Smooth muscle cell (in vitro differentiated cells): ENCODE measurements around the gene RGS3. TPM values are rescaled to one million over a fixed set of nuclear protein-coding genes. Genes with fewer than 3 reads are reported as not detected.

Experiments
- DNase-seq: peaks from one replicate; lab custom pipeline; 2025; ENCODE audit not compliant: unreplicated experiment; lab: John Stamatoyannopoulos, UW
- H2AFZ ChIP-seq: fragments of 200-600 bp; sonication (generic); 2 replicates; pipeline ENCODE4 v1.6.0; 2016; ENCODE audit warnings: antibody characterized with exemption, low read depth, mild to moderate bottlenecking
- H3F3A ChIP-seq: fragments of 200-600 bp; sonication (generic); 2 replicates; pipeline ENCODE4 v1.6.0; 2017; ENCODE audit warnings: antibody characterized with exemption, low read depth
- H3K27ac ChIP-seq: fragments of 200-600 bp; sonication (generic); 2 replicates; pipeline ENCODE4 v1.5.1; 2016; ENCODE audit warnings: low read depth, mild to moderate bottlenecking
- H3K27me3 ChIP-seq: fragments of 200-600 bp; sonication (generic); 2 replicates; pipeline ENCODE4 v1.6.1; 2016; ENCODE audit warnings: low read depth, mild to moderate bottlenecking
- H3K36me3 ChIP-seq: fragments of 200-600 bp; sonication (generic); 2 replicates; pipeline ENCODE4 v1.5.1; 2016; ENCODE audit warnings: low read depth
- H3K4me1 ChIP-seq: fragments of 200-600 bp; sonication (generic); 2 replicates; pipeline ENCODE4 v1.5.1; 2016; ENCODE audit warnings: low read depth
- H3K4me2 ChIP-seq: fragments of 200-600 bp; sonication (generic); 2 replicates; pipeline ENCODE4 v1.6.0; 2016; ENCODE audit warnings: mild to moderate bottlenecking
- H3K4me3 ChIP-seq: fragments of 200-600 bp; sonication (generic); 2 replicates; pipeline ENCODE4 v1.5.1; 2016; ENCODE audit warnings: mild to moderate bottlenecking
- H3K79me2 ChIP-seq: fragments of 200-600 bp; sonication (generic); 2 replicates; pipeline ENCODE4 v1.6.0; 2016; ENCODE audit warnings: low read depth, mild to moderate bottlenecking
- H3K9ac ChIP-seq: fragments of 200-600 bp; sonication (generic); 2 replicates; pipeline ENCODE4 v1.6.0; 2016; ENCODE audit warnings: low read depth
- H3K9me3 ChIP-seq: fragments of 200-600 bp; sonication (generic); replicated peaks from 2 replicates; pipeline ENCODE4 v1.5.1; 2016; ENCODE audit warnings: low read depth
- H4K20me1 ChIP-seq: fragments of 200-600 bp; sonication (generic); 2 replicates; pipeline ENCODE4 v1.6.0; 2016; ENCODE audit warnings: low read depth
- WGBS: methylation state at CpG from one replicate; pipeline ENCODE4 v1.1.7; 2016; ENCODE audit warnings: low lambda C conversion rate; 5-methylcytosine and 5-hydroxymethylcytosine counted together
- polyA plus RNA-seq: library from polyadenylated mRNA; unstranded; fragments of >200 nt; fragmentation: Nextera tagmentation; extraction: Ambion mirVana; gene quantifications from 2 replicates; pipeline ENCODE4 v1.2.1, GENCODE V29; 2016
- total RNA-seq: library from RNA; depleted of rRNA; stranded (reverse); fragments of >200 nt; gene quantifications from 2 replicates; pipeline ENCODE4 v1.2.3, GENCODE V29; 2014
- TF ChIP-seq, protein P1 (sequence below): fragments of 200-600 bp; sonication (generic); IDR thresholded peaks from 2 replicates; pipeline ENCODE4 v1.5.1; 2017; ENCODE audit warnings: borderline replicate concordance, mild to moderate bottlenecking, antibody characterized with exemption; ENCODE audit not compliant: insufficient read depth, poor library complexity, severe bottlenecking

Gene RGS3
- total and polyA plus RNA-seq, 2 experiments from 2014 or later: 43.8 to 108 TPM

DNA sequence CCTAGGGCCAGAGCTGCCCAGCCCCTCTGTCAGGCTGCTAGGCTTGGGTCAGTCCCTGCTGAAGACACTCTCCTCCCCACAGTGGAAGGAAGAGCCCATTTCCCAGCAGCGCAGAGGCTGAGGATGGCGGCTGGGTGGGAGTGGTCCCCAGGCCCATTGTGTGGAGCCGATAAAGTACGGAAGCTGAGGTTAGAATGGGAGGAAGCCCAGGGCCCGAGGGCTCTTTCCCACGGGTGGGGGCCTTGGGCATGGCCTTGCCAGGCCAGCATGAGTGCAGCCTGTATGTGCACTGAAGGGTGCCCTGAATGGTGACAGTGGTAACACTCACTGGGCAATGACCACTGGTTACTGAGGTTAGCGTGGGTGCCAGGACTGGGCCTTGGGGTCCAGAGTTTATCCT lies 125.9 kb downstream of the RGS3 start:
- Histone ChIP-seq H3K4me1 (peaks cover 12% of the 10 kb centered on the region), H2AFZ (no peak overlapping the region), H4K20me1 (no peaks in the 10 kb centered on the region), H3F3A (no peaks in the 10 kb centered on the region), H3K79me2 (peaks cover 5% of the 10 kb centered on the region), H3K9ac (no peak overlapping the region), H3K27ac (no peak overlapping the region), H3K9me3 (no peaks in the 10 kb centered on the region), H3K4me2 (no peak overlapping the region), H3K36me3 (no peaks in the 10 kb centered on the region), H3K27me3 (no peaks in the 10 kb centered on the region), H3K4me3 (no peak overlapping the region)
- TF ChIP-seq, protein P1, sequence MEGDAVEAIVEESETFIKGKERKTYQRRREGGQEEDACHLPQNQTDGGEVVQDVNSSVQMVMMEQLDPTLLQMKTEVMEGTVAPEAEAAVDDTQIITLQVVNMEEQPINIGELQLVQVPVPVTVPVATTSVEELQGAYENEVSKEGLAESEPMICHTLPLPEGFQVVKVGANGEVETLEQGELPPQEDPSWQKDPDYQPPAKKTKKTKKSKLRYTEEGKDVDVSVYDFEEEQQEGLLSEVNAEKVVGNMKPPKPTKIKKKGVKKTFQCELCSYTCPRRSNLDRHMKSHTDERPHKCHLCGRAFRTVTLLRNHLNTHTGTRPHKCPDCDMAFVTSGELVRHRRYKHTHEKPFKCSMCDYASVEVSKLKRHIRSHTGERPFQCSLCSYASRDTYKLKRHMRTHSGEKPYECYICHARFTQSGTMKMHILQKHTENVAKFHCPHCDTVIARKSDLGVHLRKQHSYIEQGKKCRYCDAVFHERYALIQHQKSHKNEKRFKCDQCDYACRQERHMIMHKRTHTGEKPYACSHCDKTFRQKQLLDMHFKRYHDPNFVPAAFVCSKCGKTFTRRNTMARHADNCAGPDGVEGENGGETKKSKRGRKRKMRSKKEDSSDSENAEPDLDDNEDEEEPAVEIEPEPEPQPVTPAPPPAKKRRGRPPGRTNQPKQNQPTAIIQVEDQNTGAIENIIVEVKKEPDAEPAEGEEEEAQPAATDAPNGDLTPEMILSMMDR: no peak
- DNase-seq: no peak
- 93% methylated on average over 7 of the region's 7 CpGs for WGBS

DNA sequence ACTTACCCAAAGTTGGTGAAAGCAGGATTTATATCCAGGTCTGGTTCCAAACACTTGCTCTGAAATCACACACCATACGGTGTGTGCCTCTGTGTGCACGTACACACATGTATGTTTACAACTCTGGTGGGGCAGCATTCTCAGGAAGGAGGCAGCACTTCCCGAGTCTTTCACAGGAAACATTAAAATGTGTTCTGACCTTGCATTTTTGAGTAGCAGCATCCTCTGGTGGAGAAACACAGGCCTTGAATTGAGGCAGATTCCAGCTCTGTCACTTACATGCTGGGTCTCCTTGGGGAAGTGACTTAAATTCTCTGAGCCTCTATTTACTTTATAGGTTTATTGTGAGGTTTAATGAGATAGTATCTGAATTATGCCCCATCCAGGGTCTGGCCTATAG lies 126.4 kb downstream of the RGS3 start:
- 69% methylated on average over 3 of the region's 3 CpGs for WGBS
- TF ChIP-seq, protein P1: peak; percentile 39

GRCh38 chr9:113590389-113590788 lies 126.9 kb downstream of the RGS3 start:
- TF ChIP-seq, protein P1: no peak
- Histone ChIP-seq H3K79me2 (peaks cover 15% of the 10 kb centered on the region), H3K4me2 (no peak overlapping the region), H3K36me3 (no peaks in the 10 kb centered on the region), H3K9ac (no peak overlapping the region), H3K4me1 (peaks cover 12% of the 10 kb centered on the region), H3K9me3 (no peaks in the 10 kb centered on the region), H4K20me1 (peaks cover 5% of the 10 kb centered on the region), H3K4me3 (no peak overlapping the region), H3F3A (no peaks in the 10 kb centered on the region), H2AFZ (no peak overlapping the region), H3K27ac (no peak overlapping the region), H3K27me3 (no peaks in the 10 kb centered on the region)
- WGBS: 96% methylated on average over 2 of the region's 2 CpGs
- DNase-seq: no peak

More for the DNA sequence above, 126.4 kb downstream of the RGS3 start:
- no peak overlapping the region for H2AFZ ChIP-seq
- no peak overlapping the region for H3K9ac ChIP-seq
- peaks cover 12% of the 10 kb centered on the region for H3K4me1 ChIP-seq
- H4K20me1 ChIP-seq: no peaks in the 10 kb centered on the region
- H3K27me3 ChIP-seq: no peaks in the 10 kb centered on the region
- no peaks in the 10 kb centered on the region for H3K36me3 ChIP-seq
- no peak overlapping the region for H3K4me2 ChIP-seq
- H3K9me3 ChIP-seq: no peaks in the 10 kb centered on the region
- DNase-seq: no peak
- H3K27ac ChIP-seq: no peak overlapping the region
- no peak overlapping the region for H3K4me3 ChIP-seq
- no peaks in the 10 kb centered on the region for H3F3A ChIP-seq
- peaks cover 10% of the 10 kb centered on the region for H3K79me2 ChIP-seq
